ENCODE results near the gene TUBA3E.
"Not testable (repeated sequence)": the region's sequence is repeated elsewhere in the genome, so short reads cannot be mapped to it uniquely, and the experiment has no call there.

GRCh38 chr2:130193824-130194223 lies 4.4 kb downstream of the TUBA3E start:
- TF ChIP-seq, protein P1, sequence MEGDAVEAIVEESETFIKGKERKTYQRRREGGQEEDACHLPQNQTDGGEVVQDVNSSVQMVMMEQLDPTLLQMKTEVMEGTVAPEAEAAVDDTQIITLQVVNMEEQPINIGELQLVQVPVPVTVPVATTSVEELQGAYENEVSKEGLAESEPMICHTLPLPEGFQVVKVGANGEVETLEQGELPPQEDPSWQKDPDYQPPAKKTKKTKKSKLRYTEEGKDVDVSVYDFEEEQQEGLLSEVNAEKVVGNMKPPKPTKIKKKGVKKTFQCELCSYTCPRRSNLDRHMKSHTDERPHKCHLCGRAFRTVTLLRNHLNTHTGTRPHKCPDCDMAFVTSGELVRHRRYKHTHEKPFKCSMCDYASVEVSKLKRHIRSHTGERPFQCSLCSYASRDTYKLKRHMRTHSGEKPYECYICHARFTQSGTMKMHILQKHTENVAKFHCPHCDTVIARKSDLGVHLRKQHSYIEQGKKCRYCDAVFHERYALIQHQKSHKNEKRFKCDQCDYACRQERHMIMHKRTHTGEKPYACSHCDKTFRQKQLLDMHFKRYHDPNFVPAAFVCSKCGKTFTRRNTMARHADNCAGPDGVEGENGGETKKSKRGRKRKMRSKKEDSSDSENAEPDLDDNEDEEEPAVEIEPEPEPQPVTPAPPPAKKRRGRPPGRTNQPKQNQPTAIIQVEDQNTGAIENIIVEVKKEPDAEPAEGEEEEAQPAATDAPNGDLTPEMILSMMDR (IDR thresholded peaks at IDR 0.05) = not testable (repeated sequence)
- TF ChIP-seq POLR2A (IDR thresholded peaks at IDR 0.05) = not testable (repeated sequence)
